IMR-90 (cell line): ENCODE data around the gene SETD2. TPM values are rescaled to one million over a fixed set of nuclear protein-coding genes. Genes with fewer than 3 reads are reported as not detected.

Experiments used
- microRNA-seq, 2 experiments: library from miRNA; stranded (forward) in 1 of 2; unstranded in 1 of 2; fragments of 10-50 nt in 1 of 2; fragments of <30 nt in 1 of 2; gene quantifications in 1 of 2; microRNA quantifications in 1 of 2; one replicate each; pipeline versions ENCODE3 to v1.1.0; 2013 to 2020; ENCODE audit not compliant: insufficient read depth in 1 of 2, insufficient read length in 1 of 2, unreplicated experiment in 1 of 2
- polyA plus RNA-seq, 3 experiments: library from polyadenylated mRNA; depleted of rRNA; stranded (reverse); fragments of >200 nt; gene quantifications; 2 replicates each; pipeline ENCODE4 v1.2.3, GENCODE V29; 2012; ENCODE audit warnings: low replicate concordance in 1 of 3
- small RNA-seq, 5 experiments: library from RNA; depleted of rRNA; stranded (forward); fragments of <200 nt; gene quantifications; one replicate each; pipeline ENCODE3, GENCODE V24; 2012
- total RNA-seq: library from RNA; depleted of rRNA; stranded (reverse); fragments of >200 nt; gene quantifications from 2 replicates; pipeline ENCODE4 v1.2.3, GENCODE V29; 2012; rRNA removed

The SETD2 gene
- total and polyA plus RNA-seq, 2 of the 4 experiments (the other 2 are of a cell fraction) = 18.3 to 20.1 TPM

Small RNAs within 50 kb of the gene (microRNA-seq; reads per million reads assigned to microRNA genes)
- not detected for gene MRPL57P3 (ENCODE audit: insufficient read depth, insufficient read length)

Small RNAs within 50 kb of the gene (small RNA-seq; reads per million reads assigned to genes)
- gene MRPL57P3 = 0 reads per million in 5 experiments

Other genes starting within 250 kb of the SETD2 start
- 15.2 and 21.7 TPM in 2 replicates for gene CCDC12, start 187.4 kb downstream of the SETD2 start, total RNA-seq
- 35.1 and 41.7 TPM in 2 replicates for gene CCDC12, start 187.4 kb downstream of the SETD2 start, polyA plus RNA-seq (2012; rRNA removed)
- 2.2 TPM in 2 replicates for gene NBEAL2, start 184.4 kb downstream of the SETD2 start, total RNA-seq
- gene NBEAL2, start 184.4 kb downstream of the SETD2 start, polyA plus RNA-seq (2012; rRNA removed) = 11.7 and 12.5 TPM in 2 replicates
- gene KIF9, start 118.7 kb upstream of the SETD2 start, total RNA-seq = 1.8 and 3.6 TPM in 2 replicates
- 5.0 and 5.7 TPM in 2 replicates for gene KIF9, start 118.7 kb upstream of the SETD2 start, polyA plus RNA-seq (2012; rRNA removed)
- gene KLHL18, start 118.8 kb upstream of the SETD2 start, total RNA-seq = 38.9 and 76.2 TPM in 2 replicates
- 29.1 and 40.0 TPM in 2 replicates for gene KLHL18, start 118.8 kb upstream of the SETD2 start, polyA plus RNA-seq (2012; rRNA removed)
- gene PTPN23, start 216.9 kb upstream of the SETD2 start, total RNA-seq = 4.4 and 4.5 TPM in 2 replicates
- 13.9 and 15.1 TPM in 2 replicates for gene PTPN23, start 216.9 kb upstream of the SETD2 start, polyA plus RNA-seq (2012; rRNA removed)